ENCODE measurements around the gene NOVA1. TPM values are rescaled to one million over a fixed set of nuclear protein-coding genes. Genes with fewer than 3 reads are reported as not detected.

NOVA1 gene
- total RNA-seq, 1 donor from 2014 or later: 1.9 TPM

DNA sequence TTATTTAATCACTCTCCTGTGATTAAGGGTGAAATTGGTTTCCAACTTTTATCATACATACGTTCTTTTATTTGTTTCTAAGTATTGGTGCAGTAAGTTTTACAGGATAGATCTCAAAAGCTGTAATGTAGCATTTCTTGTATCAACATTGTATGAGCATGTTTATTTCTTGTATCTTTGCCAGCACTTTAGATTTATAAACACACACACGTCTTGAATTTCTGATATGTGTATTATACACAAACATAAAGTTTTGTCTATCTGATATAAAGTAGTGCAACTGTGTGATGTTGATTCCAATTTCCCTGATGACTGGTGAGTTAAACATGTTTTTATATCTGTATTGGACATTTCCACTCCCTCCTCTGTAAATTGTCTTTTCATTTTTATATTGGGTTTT lies 134.7 kb downstream of the NOVA1 start:
- Mint-ChIP-seq H3K9me3 (ENCODE audit: unreplicated experiment) (no peaks in the 10 kb centered on the region), H3K27me3 (ENCODE audit: unreplicated experiment) (no peaks in the 10 kb centered on the region), H3K36me3 (ENCODE audit: unreplicated experiment) (no peaks in the 10 kb centered on the region), H3K27ac (ENCODE audit: unreplicated experiment) (no peak overlapping the region), H3K4me3 (ENCODE audit: unreplicated experiment) (no peak overlapping the region), H3K4me1 (ENCODE audit: unreplicated experiment) (no peaks in the 10 kb centered on the region)
- TF ChIP-seq, protein P1, sequence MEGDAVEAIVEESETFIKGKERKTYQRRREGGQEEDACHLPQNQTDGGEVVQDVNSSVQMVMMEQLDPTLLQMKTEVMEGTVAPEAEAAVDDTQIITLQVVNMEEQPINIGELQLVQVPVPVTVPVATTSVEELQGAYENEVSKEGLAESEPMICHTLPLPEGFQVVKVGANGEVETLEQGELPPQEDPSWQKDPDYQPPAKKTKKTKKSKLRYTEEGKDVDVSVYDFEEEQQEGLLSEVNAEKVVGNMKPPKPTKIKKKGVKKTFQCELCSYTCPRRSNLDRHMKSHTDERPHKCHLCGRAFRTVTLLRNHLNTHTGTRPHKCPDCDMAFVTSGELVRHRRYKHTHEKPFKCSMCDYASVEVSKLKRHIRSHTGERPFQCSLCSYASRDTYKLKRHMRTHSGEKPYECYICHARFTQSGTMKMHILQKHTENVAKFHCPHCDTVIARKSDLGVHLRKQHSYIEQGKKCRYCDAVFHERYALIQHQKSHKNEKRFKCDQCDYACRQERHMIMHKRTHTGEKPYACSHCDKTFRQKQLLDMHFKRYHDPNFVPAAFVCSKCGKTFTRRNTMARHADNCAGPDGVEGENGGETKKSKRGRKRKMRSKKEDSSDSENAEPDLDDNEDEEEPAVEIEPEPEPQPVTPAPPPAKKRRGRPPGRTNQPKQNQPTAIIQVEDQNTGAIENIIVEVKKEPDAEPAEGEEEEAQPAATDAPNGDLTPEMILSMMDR (IDR thresholded peaks at IDR 0.05): no peak
- no peak for DNase-seq (ENCODE audit: extremely low spot score, unreplicated experiment)

GRCh38 chr14:26454105-26454504 lies 143.7 kb downstream of the NOVA1 start:
- no peak overlapping the region for H3K4me3 Mint-ChIP-seq (ENCODE audit: unreplicated experiment)
- H3K27ac Mint-ChIP-seq (ENCODE audit: unreplicated experiment): no peak overlapping the region
- no peaks in the 10 kb centered on the region for H3K9me3 Mint-ChIP-seq (ENCODE audit: unreplicated experiment)
- no peaks in the 10 kb centered on the region for H3K36me3 Mint-ChIP-seq (ENCODE audit: unreplicated experiment)
- H3K4me1 Mint-ChIP-seq (ENCODE audit: unreplicated experiment): no peaks in the 10 kb centered on the region
- DNase-seq (ENCODE audit: extremely low spot score, unreplicated experiment): no peak
- TF ChIP-seq, protein P1 (IDR thresholded peaks at IDR 0.05): no peak
- H3K27me3 Mint-ChIP-seq (ENCODE audit: unreplicated experiment): no peaks in the 10 kb centered on the region

DNA sequence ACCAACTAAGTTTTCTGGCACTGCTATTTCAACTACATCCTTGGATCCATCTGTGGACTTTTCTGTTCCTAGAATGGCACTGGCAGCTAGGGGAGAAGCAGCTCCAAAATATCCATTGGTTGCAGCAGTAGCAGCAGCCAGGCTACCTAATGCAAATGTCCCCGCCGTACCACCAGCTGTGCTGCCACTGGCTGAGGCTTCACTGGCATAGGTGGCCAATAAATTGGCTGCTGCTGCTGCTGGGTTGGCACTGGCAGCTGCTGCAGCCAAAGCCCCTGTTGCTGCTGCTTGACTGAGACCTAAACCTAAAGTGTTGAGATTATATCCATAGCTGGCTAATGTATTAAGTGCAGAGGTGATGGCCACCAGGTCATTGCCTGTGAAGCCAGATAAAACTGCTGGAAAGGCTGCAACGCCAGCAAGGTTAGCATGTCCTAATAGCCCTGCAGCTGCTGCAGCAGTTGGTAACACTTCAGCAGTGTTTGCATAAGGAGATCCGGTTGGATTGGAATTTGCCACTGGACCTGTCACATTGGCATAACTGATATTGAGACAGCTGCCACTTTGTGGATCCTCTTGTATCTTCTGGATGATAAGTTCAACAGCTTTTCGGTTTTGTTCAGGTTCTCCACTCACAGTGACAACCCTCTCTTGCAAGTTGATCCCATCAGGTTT lies 149.5 kb downstream of the NOVA1 start:
- Mint-ChIP-seq H3K27me3 (ENCODE audit: unreplicated experiment) (no peaks in the 10 kb centered on the region), H3K27ac (ENCODE audit: unreplicated experiment) (no peak overlapping the region), H3K9me3 (ENCODE audit: unreplicated experiment) (peaks cover 16% of the 10 kb centered on the region), H3K4me3 (ENCODE audit: unreplicated experiment) (no peak overlapping the region), H3K36me3 (ENCODE audit: unreplicated experiment) (no peaks in the 10 kb centered on the region), H3K4me1 (ENCODE audit: unreplicated experiment) (no peaks in the 10 kb centered on the region)
- no peak for DNase-seq (ENCODE audit: extremely low spot score, unreplicated experiment)
- TF ChIP-seq, protein P1 (IDR thresholded peaks at IDR 0.05): no peak

DNA sequence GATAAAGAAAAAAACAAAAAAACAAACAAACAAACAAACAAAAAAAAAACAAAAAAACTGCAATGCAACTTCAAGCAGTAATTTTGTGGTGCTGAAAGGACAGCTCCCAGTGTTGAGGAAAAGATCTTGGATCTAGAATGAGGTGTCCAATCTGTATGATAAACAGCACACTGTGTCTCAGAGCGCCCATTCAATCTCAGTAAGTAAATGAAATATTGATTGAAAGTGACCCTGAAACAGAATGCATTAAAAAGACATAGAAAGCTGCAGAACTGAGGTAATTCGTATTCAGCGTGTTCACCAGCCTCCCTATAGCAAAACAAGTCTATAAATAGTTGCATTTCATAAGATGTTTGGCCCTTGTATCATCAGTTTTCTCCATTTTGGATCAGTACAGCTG lies 153.0 kb downstream of the NOVA1 start:
- no peaks in the 10 kb centered on the region for H3K27me3 Mint-ChIP-seq (ENCODE audit: unreplicated experiment)
- H3K9me3 Mint-ChIP-seq (ENCODE audit: unreplicated experiment): peaks cover 16% of the 10 kb centered on the region
- no peaks in the 10 kb centered on the region for H3K4me1 Mint-ChIP-seq (ENCODE audit: unreplicated experiment)
- TF ChIP-seq, protein P1 (IDR thresholded peaks at IDR 0.05): no peak
- H3K36me3 Mint-ChIP-seq (ENCODE audit: unreplicated experiment): no peaks in the 10 kb centered on the region
- DNase-seq (ENCODE audit: extremely low spot score, unreplicated experiment): no peak
- no peak overlapping the region for H3K27ac Mint-ChIP-seq (ENCODE audit: unreplicated experiment)
- H3K4me3 Mint-ChIP-seq (ENCODE audit: unreplicated experiment): no peak overlapping the region

DNA sequence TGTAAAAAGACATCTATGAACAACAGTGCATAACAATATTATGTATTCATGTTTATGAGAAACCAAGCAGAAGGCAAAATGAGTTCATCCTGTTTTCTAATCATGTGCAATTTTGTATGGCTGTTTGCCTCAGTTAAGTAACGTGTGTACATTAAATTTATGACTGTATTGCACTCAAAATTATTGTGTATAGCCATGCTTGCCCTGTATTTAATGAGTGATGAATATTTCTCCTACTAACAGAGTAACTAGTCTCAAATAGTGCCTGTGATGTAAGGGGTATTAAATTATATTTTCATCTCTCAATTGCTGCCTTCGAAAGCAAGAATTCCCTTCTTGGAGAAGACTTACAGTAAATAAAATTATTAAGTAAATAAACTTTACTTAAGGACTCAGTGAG lies 154.2 kb downstream of the NOVA1 start:
- TF ChIP-seq, protein P1 (IDR thresholded peaks at IDR 0.05): no peak
- DNase-seq (ENCODE audit: extremely low spot score, unreplicated experiment): no peak
- no peaks in the 10 kb centered on the region for H3K4me1 Mint-ChIP-seq (ENCODE audit: unreplicated experiment)
- H3K4me3 Mint-ChIP-seq (ENCODE audit: unreplicated experiment): no peak overlapping the region
- no peak overlapping the region for H3K27ac Mint-ChIP-seq (ENCODE audit: unreplicated experiment)
- no peaks in the 10 kb centered on the region for H3K36me3 Mint-ChIP-seq (ENCODE audit: unreplicated experiment)
- H3K9me3 Mint-ChIP-seq (ENCODE audit: unreplicated experiment): peaks cover 16% of the 10 kb centered on the region
- no peaks in the 10 kb centered on the region for H3K27me3 Mint-ChIP-seq (ENCODE audit: unreplicated experiment)
